Muscle layer of duodenum (tissue), 2 donors: ENCODE results near the gene WDR64.

Experiments used
- H3K27ac ChIP-seq: one replicate; pipeline ENCODE4 v1.7.0; 2013; ENCODE audit warnings: mild to moderate bottlenecking, low read length
- H3K27me3 ChIP-seq: one replicate; pipeline ENCODE4 v1.7.0; 2013; ENCODE audit warnings: low read depth, mild to moderate bottlenecking, control low read depth, low read length
- H3K36me3 ChIP-seq, 2 donors: one replicate each; pipeline ENCODE4 v1.7.0; 2013; ENCODE audit warnings: low read length in 2 of 2, control low read depth in 1 of 2, mild to moderate bottlenecking in 1 of 2; ENCODE audit not compliant: insufficient read depth in 2 of 2, control insufficient read depth in 1 of 2
- H3K4me1 ChIP-seq, 2 donors: one replicate each; pipeline ENCODE4 v1.7.0; 2013; ENCODE audit warnings: low read length in 2 of 2, mild to moderate bottlenecking in 2 of 2, control low read depth in 1 of 2, moderate library complexity in 1 of 2; ENCODE audit not compliant: insufficient read depth in 2 of 2, control insufficient read depth in 1 of 2
- H3K4me3 ChIP-seq, 2 donors: one replicate each; pipeline ENCODE4 v1.7.0; 2013; ENCODE audit warnings: low read length in 2 of 2, low read depth in 1 of 2, mild to moderate bottlenecking in 1 of 2
- H3K9me3 ChIP-seq, 2 donors: one replicate each; pipeline ENCODE4 v1.7.0; 2013; ENCODE audit warnings: low read length in 2 of 2, control low read depth in 1 of 2, mild to moderate bottlenecking in 1 of 2; ENCODE audit not compliant: control insufficient read depth in 1 of 2
- donor health status: healthy.

WDR64 gene

GRCh38 chr1:241614144-241614543 is 37.9 kb upstream of the WDR64 start:
- Histone ChIP-seq H3K4me1 (no peaks in the 10 kb centered on the region), H3K4me3 (no peak overlapping the region), H3K27me3 (no peaks in the 10 kb centered on the region), H3K27ac (no peak overlapping the region), H3K9me3 (no peaks in the 10 kb centered on the region), H3K36me3 (no peaks in the 10 kb centered on the region)

DNA sequence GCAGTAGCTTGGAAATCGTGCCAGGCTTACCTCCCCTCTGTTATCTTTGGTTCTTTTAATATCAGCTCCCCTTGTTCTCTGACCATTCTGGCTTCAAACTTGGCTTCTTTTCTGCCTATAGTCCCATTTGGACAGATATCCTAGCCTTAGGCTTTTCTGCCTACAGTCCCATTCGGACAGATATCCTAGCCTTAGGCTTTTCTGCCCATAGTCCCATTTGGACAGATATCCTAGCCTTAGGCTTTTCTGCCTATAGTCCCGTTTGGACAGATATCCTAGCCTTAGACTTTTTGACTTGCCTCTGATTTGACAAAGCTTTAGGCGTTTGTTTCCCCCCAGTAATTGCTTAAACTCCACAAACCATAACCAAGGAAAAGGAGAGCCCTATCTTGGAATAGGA is 37.5 kb upstream of the WDR64 start:
- no peaks in the 10 kb centered on the region for H3K4me1 ChIP-seq
- H3K9me3 ChIP-seq: no peaks in the 10 kb centered on the region
- no peaks in the 10 kb centered on the region for H3K36me3 ChIP-seq
- H3K4me3 ChIP-seq: no peak overlapping the region
- H3K27me3 ChIP-seq: no peaks in the 10 kb centered on the region
- H3K27ac ChIP-seq: no peak overlapping the region

GRCh38 chr1:241615043-241615974 is 36.8 kb upstream of the WDR64 start:
- no peaks in the 10 kb centered on the region for H3K4me1 ChIP-seq
- no peak overlapping the region for H3K27ac ChIP-seq
- H3K36me3 ChIP-seq: no peaks in the 10 kb centered on the region
- no peaks in the 10 kb centered on the region for H3K27me3 ChIP-seq
- no peaks in the 10 kb centered on the region for H3K9me3 ChIP-seq
- H3K4me3 ChIP-seq: no peak overlapping the region

DNA sequence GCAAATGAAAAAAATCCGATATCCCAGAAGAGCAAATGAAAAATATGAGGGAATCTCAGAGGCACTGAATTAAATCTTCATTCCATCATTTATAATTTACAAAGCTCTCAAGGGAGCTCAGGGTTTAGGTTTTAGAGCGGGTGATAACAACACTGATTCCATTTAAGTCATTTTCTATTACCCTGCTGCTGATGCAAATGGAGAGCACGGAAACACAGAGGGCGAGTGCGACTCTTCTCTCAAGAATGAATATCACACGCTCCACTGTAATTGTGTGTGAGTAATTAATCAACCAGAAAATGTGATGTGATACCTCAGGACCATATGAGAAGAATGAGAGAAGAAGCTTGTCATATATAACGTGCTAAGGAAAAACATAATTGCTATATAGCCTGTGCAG is 34.7 kb upstream of the WDR64 start:
- no peaks in the 10 kb centered on the region for H3K36me3 ChIP-seq
- no peaks in the 10 kb centered on the region for H3K9me3 ChIP-seq
- no peaks in the 10 kb centered on the region for H3K4me1 ChIP-seq
- H3K27ac ChIP-seq: no peak overlapping the region
- no peaks in the 10 kb centered on the region for H3K27me3 ChIP-seq
- H3K4me3 ChIP-seq: no peak overlapping the region

DNA sequence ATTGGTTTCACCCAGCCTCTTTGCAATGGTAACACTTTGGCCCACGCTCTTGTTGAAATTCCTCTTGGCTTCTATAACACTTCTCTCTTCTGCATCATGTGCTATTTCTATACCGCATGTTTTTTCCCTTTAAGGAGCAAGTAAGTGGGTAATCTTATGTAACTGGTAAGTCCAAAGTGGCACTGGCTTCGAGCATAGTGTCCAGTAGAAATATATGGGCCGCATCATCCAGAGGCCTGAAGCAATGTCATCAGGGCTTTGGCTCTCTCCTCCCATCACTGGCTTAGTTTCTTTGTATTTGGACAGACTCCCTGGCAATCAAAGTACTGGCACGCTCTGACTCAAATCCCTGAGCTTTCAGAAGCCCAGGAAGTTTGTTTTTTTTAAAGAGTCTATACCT is 29.4 kb upstream of the WDR64 start:
- H3K36me3 ChIP-seq: no peaks in the 10 kb centered on the region
- no peaks in the 10 kb centered on the region for H3K27me3 ChIP-seq
- H3K27ac ChIP-seq: no peak overlapping the region
- peaks cover 0 to under 1% of the 10 kb centered on the region in 2 donors for H3K4me1 ChIP-seq
- no peak overlapping the region for H3K4me3 ChIP-seq
- H3K9me3 ChIP-seq: no peaks in the 10 kb centered on the region

DNA sequence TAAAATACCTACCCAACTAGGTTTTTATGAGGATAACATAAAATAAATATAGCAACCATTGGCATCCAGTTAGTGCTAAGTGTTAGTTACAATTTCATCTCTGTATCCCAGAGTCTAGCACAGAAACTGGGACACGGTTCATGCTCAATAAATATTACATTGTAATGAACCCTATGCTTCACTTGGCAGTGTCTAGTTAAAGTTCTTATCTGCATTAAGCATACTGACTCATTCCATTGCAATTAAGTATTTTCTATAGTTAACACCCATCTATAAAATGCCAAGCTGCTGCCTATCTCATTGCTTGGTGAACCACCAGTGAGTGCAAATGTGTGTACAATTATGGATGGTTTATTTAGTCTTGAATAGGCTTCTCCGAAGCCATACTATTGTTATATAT is 27.1 kb upstream of the WDR64 start:
- Histone ChIP-seq H3K27ac (no peak overlapping the region), H3K9me3 (no peaks in the 10 kb centered on the region), H3K27me3 (no peaks in the 10 kb centered on the region), H3K4me1 (peaks cover 0 to 6% of the 10 kb centered on the region in 2 donors), H3K4me3 (no peak overlapping the region), H3K36me3 (no peaks in the 10 kb centered on the region)

- H3K27ac ChIP-seq: no peak overlapping the region
- H3K27me3 ChIP-seq: no peaks in the 10 kb centered on the region
- no peaks in the 10 kb centered on the region for H3K9me3 ChIP-seq
- H3K4me3 ChIP-seq: no peak overlapping the region
- H3K36me3 ChIP-seq: no peaks in the 10 kb centered on the region
- H3K4me1 ChIP-seq: peaks cover 0 to 6% of the 10 kb centered on the region in 2 donors
These were observed 24.4 kb upstream of the WDR64 start for GRCh38 chr1:241627453-241628259.

- Histone ChIP-seq H3K27ac (no peak overlapping the region), H3K4me3 (no peak overlapping the region), H3K9me3 (no peaks in the 10 kb centered on the region), H3K36me3 (peaks cover 0 to 2% of the 10 kb centered on the region in 2 donors), H3K27me3 (no peaks in the 10 kb centered on the region), H3K4me1 (peaks cover 0 to 6% of the 10 kb centered on the region in 2 donors)
These were observed 22.1 kb upstream of the WDR64 start for GRCh38 chr1:241630005-241630404.

GRCh38 chr1:241630476-241630875 is 21.6 kb upstream of the WDR64 start:
- no peak overlapping the region for H3K27ac ChIP-seq
- H3K4me1 ChIP-seq: peaks cover 0 to 6% of the 10 kb centered on the region in 2 donors
- no peak overlapping the region for H3K4me3 ChIP-seq
- no peaks in the 10 kb centered on the region for H3K27me3 ChIP-seq
- H3K9me3 ChIP-seq: no peaks in the 10 kb centered on the region
- H3K36me3 ChIP-seq: peaks cover 0 to 7% of the 10 kb centered on the region in 2 donors

GRCh38 chr1:241630899-241631298 is 21.2 kb upstream of the WDR64 start:
- Histone ChIP-seq H3K4me3 (no peak overlapping the region), H3K9me3 (no peaks in the 10 kb centered on the region), H3K4me1 (peaks cover 0 to 6% of the 10 kb centered on the region in 2 donors), H3K27me3 (no peaks in the 10 kb centered on the region), H3K27ac (no peak overlapping the region), H3K36me3 (peaks cover 0 to 7% of the 10 kb centered on the region in 2 donors)

- Histone ChIP-seq H3K4me3 (no peak overlapping the region), H3K27me3 (no peaks in the 10 kb centered on the region), H3K4me1 (peaks cover 0 to 6% of the 10 kb centered on the region in 2 donors), H3K9me3 (no peaks in the 10 kb centered on the region), H3K36me3 (peaks cover 0 to 7% of the 10 kb centered on the region in 2 donors), H3K27ac (no peak overlapping the region)
These were observed 20.4 kb upstream of the WDR64 start for GRCh38 chr1:241631674-241632073.
